Activated CD8-positive, alpha-beta T cell treated with anti-CD3 and anti-CD28 coated beads for 36 hours (primary cell): Measurements from ENCODE around the gene SPATA6. TPM values are rescaled to one million over a fixed set of nuclear protein-coding genes. Genes with fewer than 3 reads are reported as not detected.
"Not testable (repeated sequence)": the region's sequence is repeated elsewhere in the genome, so short reads cannot be mapped to it uniquely, and the experiment has no call there.

Experiments used
- ATAC-seq: fragments of 200-7000 bp; cut with Tn5 transposase; one replicate; pipeline ENCODE4 v1.10.0; 2021; ENCODE audit warnings: mild to moderate bottlenecking, moderate library complexity
- CTCF ChIA-PET: fragments of 350-600 bp; sonication (Branson Sonifier 250); formaldehyde crosslinking; loops from one replicate; lab custom pipeline; 2021; ENCODE audit warnings: antibody characterized with exemption; lab: Charles Lee
- POLR2A ChIA-PET: fragments of 350-600 bp; sonication (Branson Sonifier 250); formaldehyde crosslinking; loops from one replicate; lab custom pipeline; 2021; ENCODE audit warnings: antibody characterized with exemption; lab: Charles Lee
- DNase-seq: peaks from one replicate; pipeline ENCODE4 v3.0.0-alpha.2; 2020
- H3K27ac Mint-ChIP-seq: one replicate; pipeline ENCODE4 v1.8.0; 2021; ENCODE audit warnings: mild to moderate bottlenecking, mixed read lengths
- H3K27me3 Mint-ChIP-seq: one replicate; pipeline ENCODE4 v1.8.0; 2021; ENCODE audit warnings: mixed read lengths
- H3K36me3 Mint-ChIP-seq: one replicate; pipeline ENCODE4 v1.8.0; 2021; ENCODE audit warnings: low read depth, mixed read lengths
- H3K4me1 Mint-ChIP-seq: one replicate; pipeline ENCODE4 v1.8.0; 2021; ENCODE audit warnings: low read depth, mixed read lengths
- H3K4me3 Mint-ChIP-seq: one replicate; pipeline ENCODE4 v1.8.0; 2021; ENCODE audit warnings: mild to moderate bottlenecking, moderate library complexity, mixed read lengths
- H3K9me3 Mint-ChIP-seq: one replicate; pipeline ENCODE4 v1.8.0; 2021; ENCODE audit warnings: mixed read lengths
- CTCF ChIP-seq: fragments of 200-600 bp; IDR thresholded peaks from one replicate; pipeline ENCODE4 v1.8.0; 2022; ENCODE audit warnings: antibody characterized with exemption, mild to moderate bottlenecking
- intact Hi-C: fragments of 100-400 bp; cut with micrococcal nuclease; formaldehyde crosslinking; loops from one replicate; pipeline ENCODE4 v1.10.0; 2022
- total RNA-seq, 2 experiments: library from RNA; stranded (reverse); gene quantifications; one replicate each; pipeline ENCODE4 v1.2.3, GENCODE V29; 2021

The SPATA6 gene
- total RNA-seq, 2 experiments from 2014 or later, result 1.4 to 1.7 TPM

DNA sequence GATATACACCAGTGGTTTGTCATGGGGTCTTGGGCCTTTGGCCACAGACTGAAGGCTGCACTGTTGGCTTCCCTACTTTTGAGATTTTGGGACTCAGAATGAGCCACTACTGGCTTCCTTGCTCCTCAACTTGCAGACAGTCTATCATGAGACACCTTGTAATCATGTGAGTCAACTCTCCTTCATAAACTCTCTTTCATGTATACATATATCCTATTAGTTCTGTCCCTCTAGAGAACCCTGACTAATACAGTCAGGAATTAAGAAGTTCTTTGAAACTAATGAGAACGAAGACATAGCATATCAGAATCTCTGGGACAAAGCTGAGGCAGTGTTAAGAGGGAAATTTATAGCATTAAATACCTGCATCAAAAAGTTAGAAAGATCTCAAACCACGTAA lies 138.7 kb downstream of the SPATA6 start:
- ChIA-PET POLR2A (no interaction called here), CTCF (no interaction called here)
- peaks cover 22% of the 10 kb centered on the region for H3K9me3 Mint-ChIP-seq
- H3K4me1 Mint-ChIP-seq, result no peaks in the 10 kb centered on the region
- DNase-seq, result no peak
- no peak for TF ChIP-seq CTCF
- peaks cover 11% of the 10 kb centered on the region for H3K36me3 Mint-ChIP-seq
- H3K4me3 Mint-ChIP-seq, result no peak overlapping the region
- H3K27ac Mint-ChIP-seq, result no peak overlapping the region
- intact Hi-C loops, result no loop called here
- H3K27me3 Mint-ChIP-seq, result no peaks in the 10 kb centered on the region
- no peak for ATAC-seq

DNA sequence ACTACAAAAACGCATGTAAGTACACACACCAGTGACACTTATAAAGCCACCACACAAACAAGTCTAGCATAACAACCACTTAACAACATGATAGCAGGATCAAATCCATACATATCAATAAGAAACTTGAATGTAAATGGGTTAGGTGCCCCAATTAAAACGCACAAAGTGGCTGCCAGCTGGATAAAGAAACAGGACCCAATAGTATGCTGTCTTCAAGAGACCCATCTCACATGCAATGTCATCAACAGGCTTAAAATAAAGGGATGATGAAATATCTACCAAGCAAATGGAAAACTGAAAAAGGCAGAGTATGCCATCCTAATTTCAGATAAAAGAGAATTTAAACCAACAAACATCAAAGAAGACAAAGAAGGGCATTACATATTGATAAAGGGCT lies 139.9 kb downstream of the SPATA6 start:
- no peak overlapping the region for H3K4me3 Mint-ChIP-seq
- no peak overlapping the region for H3K27ac Mint-ChIP-seq
- ATAC-seq, result no peak
- no peaks in the 10 kb centered on the region for H3K4me1 Mint-ChIP-seq
- no peaks in the 10 kb centered on the region for H3K27me3 Mint-ChIP-seq
- no peak for DNase-seq
- TF ChIP-seq CTCF, result no peak
- POLR2A ChIA-PET, result no interaction called here
- H3K9me3 Mint-ChIP-seq, result peaks cover 23% of the 10 kb centered on the region
- CTCF ChIA-PET, result no interaction called here
- H3K36me3 Mint-ChIP-seq, result peaks cover 11% of the 10 kb centered on the region
- intact Hi-C loops, result no loop called here

- Mint-ChIP-seq H3K36me3 (peaks cover 16% of the 10 kb centered on the region), H3K4me1 (no peaks in the 10 kb centered on the region), H3K9me3 (peaks cover 30% of the 10 kb centered on the region), H3K27ac (no peak overlapping the region), H3K4me3 (no peak overlapping the region), H3K27me3 (no peaks in the 10 kb centered on the region)
- DNase-seq (no peak), ATAC-seq (no peak)
- CTCF ChIA-PET, result no interaction called here
- TF ChIP-seq CTCF, result no peak
- intact Hi-C loops, result no loop called here
- POLR2A ChIA-PET, result no interaction called here
Observed at GRCh38 chr1:48329905-48330304, 142.1 kb downstream of the SPATA6 start.

DNA sequence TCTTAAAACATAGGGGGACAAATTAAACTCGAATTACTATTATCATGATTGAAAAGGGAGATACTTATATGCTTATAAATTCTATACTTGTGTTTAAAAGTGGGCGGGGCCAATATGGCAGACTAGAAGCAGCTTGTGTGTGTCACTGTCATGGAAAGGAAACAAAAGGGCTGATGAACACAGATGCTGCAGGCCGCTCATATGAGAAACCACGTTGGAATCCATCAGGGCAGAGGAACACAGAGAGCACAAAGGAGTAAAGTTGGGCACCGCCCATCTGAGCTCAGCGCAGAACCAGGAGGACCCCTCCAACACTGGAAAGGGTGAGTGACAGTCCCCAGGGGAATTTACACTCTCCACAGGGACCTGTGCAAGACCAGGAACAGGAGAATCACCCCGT lies 142.5 kb downstream of the SPATA6 start:
- DNase-seq (no peak), ATAC-seq (no peak)
- H3K27ac Mint-ChIP-seq, result no peak overlapping the region
- intact Hi-C loops, result no loop called here
- no peaks in the 10 kb centered on the region for H3K4me1 Mint-ChIP-seq
- ChIA-PET CTCF (no interaction called here), POLR2A (no interaction called here)
- H3K27me3 Mint-ChIP-seq, result no peaks in the 10 kb centered on the region
- peaks cover 35% of the 10 kb centered on the region for H3K9me3 Mint-ChIP-seq
- TF ChIP-seq CTCF, result no peak
- H3K4me3 Mint-ChIP-seq, result no peak overlapping the region
- peaks cover 17% of the 10 kb centered on the region for H3K36me3 Mint-ChIP-seq

DNA sequence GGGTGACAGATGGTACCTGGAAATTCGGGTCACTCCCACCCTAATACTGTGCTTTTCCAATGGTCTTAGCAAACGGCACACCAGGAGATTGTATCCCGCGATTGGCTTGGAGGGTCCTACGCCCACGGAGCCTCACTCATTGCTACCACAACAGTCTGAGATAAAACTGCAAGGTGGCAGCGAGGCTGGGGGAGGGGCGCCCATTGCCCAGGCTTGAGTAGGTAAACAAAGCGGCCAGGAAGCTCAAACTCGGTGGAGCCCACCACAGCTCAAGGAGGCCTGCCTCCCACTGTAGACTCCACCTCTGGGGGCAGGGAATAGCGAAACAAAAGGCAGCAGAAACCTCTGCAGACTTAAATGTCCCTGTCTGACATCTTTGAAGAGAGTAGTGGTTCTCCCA lies 160.2 kb downstream of the SPATA6 start:
- H3K27me3 Mint-ChIP-seq, H3K36me3 Mint-ChIP-seq, CTCF ChIA-PET: not testable (repeated sequence)

DNA sequence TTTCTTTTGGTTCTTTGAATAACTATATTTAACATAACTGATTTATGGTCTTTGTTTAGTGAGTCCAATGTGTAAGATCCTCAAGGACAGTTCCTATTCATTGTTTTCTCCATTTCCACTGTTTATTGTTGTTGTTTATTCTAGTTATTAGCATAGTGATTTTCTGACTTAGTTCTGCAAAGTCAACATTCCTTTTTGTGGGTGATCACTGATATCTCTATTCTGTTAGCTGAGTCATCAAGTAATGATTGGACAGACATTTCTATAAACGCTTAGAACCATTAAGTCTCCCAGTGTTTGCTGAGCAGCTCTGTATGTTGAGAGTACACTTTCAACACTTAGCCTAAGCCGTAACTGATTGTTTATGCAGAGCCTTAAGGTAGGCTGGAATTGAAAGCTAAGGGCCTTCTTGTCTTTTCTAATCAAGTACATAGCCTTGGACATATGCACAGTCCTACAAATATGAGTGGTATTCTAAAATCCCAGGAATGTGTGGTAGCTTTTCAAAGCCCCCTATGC lies 162.4 kb downstream of the SPATA6 start:
- intact Hi-C loops, result no loop called here
- ChIA-PET CTCF (no interaction called here), POLR2A (no interaction called here)
- H3K9me3 Mint-ChIP-seq, result peaks cover 4% of the 10 kb centered on the region
- TF ChIP-seq CTCF, result no peak
- H3K36me3 Mint-ChIP-seq, result peaks cover 6% of the 10 kb centered on the region
- peaks cover 2% of the 10 kb centered on the region for H3K27me3 Mint-ChIP-seq
- no peak overlapping the region for H3K27ac Mint-ChIP-seq
- no peak for ATAC-seq
- no peak for DNase-seq
- no peaks in the 10 kb centered on the region for H3K4me1 Mint-ChIP-seq
- H3K4me3 Mint-ChIP-seq, result no peak overlapping the region

More for the DNA sequence above, 160.2 kb downstream of the SPATA6 start:
- H3K9me3 Mint-ChIP-seq, DNase-seq, H3K27ac Mint-ChIP-seq, ATAC-seq, H3K4me3 Mint-ChIP-seq, intact Hi-C loops, H3K4me1 Mint-ChIP-seq, POLR2A ChIA-PET: not testable (repeated sequence)
